Measurements from ENCODE around the gene MRPS18A.
"Not testable (repeated sequence)": the region's sequence is repeated elsewhere in the genome, so short reads cannot be mapped to it uniquely, and the experiment has no call there.

MRPS18A gene

GRCh38 chr6:43647613-43648012 is 40.0 kb downstream of the MRPS18A start:
- H3K4me3 Mint-ChIP-seq: no peak overlapping the region
- no peaks in the 10 kb centered on the region for H3K9me3 Mint-ChIP-seq
- H3K4me1 Mint-ChIP-seq: peaks cover 10% of the 10 kb centered on the region
- H3K27me3 Mint-ChIP-seq: no peaks in the 10 kb centered on the region
- H3K36me3 Mint-ChIP-seq: peaks cover 3% of the 10 kb centered on the region
- no peak overlapping the region for H3K27ac Mint-ChIP-seq

DNA sequence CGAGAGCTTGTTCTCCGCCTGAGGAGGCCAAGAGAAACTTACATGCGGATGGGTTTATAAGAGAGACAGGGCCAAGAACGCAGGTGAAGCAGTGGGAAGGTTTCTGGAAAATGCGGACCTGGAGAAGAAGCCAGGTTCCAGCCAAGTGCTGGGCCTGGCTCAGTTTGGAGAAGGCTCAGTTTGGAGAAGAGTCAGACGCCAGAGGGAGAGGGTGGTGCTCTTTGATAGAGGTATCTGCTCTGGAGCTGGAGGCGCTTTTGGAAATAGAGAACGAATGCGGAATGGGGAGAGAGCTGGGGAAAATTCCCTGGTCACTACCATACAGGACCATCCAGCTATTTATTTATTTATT is 42.0 kb downstream of the MRPS18A start:
- Mint-ChIP-seq H3K4me1 (peaks cover 15% of the 10 kb centered on the region), H3K4me3 (peak overlapping the region; percentile 82), H3K36me3 (peaks cover 7% of the 10 kb centered on the region), H3K27ac (peak overlapping the region; percentile 2), H3K27me3 (no peaks in the 10 kb centered on the region), H3K9me3 (no peaks in the 10 kb centered on the region)

DNA sequence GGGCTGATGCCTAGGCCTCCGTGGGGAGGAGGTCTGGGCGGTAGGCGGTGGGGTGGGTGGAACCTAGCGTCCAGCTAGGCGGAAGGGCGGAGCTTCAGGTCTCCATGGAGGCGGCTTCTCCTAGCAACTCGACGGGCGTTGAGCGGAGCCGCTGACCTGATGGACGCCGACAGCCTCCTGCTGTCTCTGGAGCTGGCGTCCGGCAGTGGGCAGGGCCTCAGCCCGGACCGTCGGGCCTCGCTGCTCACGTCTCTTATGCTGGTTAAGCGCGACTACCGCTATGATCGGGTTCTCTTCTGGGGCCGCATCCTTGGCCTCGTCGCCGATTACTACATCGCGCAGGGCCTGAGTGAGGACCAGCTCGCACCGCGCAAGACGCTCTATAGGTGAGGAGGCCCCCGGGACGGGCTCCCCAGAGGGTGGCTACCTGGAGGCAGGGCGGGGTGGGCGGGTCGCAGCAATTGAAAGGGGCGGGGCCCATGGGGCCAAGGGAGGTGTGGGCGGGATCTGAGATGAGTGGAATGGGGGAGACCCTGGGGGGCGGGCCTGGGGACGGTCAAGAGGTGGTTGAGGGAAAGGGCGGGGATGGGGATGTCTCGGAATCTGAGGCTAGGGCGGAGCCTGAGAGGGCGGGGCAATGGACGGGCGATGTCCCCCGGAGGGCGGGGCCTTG is 42.5 kb downstream of the MRPS18A start, which contains the start of gene RSPH9:
Gene RSPH9 (plus strand): TSS at position 97 of the 673 bp plus-strand sequence. CDS start 63 bp downstream, at position 160.
- peaks cover 10% of the 10 kb centered on the region for H3K36me3 Mint-ChIP-seq
- H3K4me1 Mint-ChIP-seq: peaks cover 20% of the 10 kb centered on the region
- no peaks in the 10 kb centered on the region for H3K9me3 Mint-ChIP-seq
- H3K4me3 Mint-ChIP-seq: peak within 1 kb of the TSS; percentile 82
- H3K27ac Mint-ChIP-seq: peak within 1 kb of the TSS; percentile 2
- H3K27me3 Mint-ChIP-seq: no peaks in the 10 kb centered on the region

GRCh38 chr6:43639984-43640800 is 47.4 kb downstream of the MRPS18A start:
- no peaks in the 10 kb centered on the region for H3K27me3 Mint-ChIP-seq
- H3K4me1 Mint-ChIP-seq: peaks cover 45% of the 10 kb centered on the region
- H3K4me3 Mint-ChIP-seq: peak overlapping the region; percentile 16
- peaks cover 17% of the 10 kb centered on the region for H3K36me3 Mint-ChIP-seq
- no peak overlapping the region for H3K27ac Mint-ChIP-seq
- no peaks in the 10 kb centered on the region for H3K9me3 Mint-ChIP-seq

GRCh38 chr6:43636308-43636659 is 51.3 kb downstream of the MRPS18A start:
- peaks cover 11% of the 10 kb centered on the region for H3K36me3 Mint-ChIP-seq
- H3K4me1 Mint-ChIP-seq: peaks cover 46% of the 10 kb centered on the region
- H3K27me3 Mint-ChIP-seq: no peaks in the 10 kb centered on the region
- peak overlapping the region; percentile 97 for H3K27ac Mint-ChIP-seq
- H3K4me3 Mint-ChIP-seq: peak overlapping the region; percentile 100
- no peaks in the 10 kb centered on the region for H3K9me3 Mint-ChIP-seq

DNA sequence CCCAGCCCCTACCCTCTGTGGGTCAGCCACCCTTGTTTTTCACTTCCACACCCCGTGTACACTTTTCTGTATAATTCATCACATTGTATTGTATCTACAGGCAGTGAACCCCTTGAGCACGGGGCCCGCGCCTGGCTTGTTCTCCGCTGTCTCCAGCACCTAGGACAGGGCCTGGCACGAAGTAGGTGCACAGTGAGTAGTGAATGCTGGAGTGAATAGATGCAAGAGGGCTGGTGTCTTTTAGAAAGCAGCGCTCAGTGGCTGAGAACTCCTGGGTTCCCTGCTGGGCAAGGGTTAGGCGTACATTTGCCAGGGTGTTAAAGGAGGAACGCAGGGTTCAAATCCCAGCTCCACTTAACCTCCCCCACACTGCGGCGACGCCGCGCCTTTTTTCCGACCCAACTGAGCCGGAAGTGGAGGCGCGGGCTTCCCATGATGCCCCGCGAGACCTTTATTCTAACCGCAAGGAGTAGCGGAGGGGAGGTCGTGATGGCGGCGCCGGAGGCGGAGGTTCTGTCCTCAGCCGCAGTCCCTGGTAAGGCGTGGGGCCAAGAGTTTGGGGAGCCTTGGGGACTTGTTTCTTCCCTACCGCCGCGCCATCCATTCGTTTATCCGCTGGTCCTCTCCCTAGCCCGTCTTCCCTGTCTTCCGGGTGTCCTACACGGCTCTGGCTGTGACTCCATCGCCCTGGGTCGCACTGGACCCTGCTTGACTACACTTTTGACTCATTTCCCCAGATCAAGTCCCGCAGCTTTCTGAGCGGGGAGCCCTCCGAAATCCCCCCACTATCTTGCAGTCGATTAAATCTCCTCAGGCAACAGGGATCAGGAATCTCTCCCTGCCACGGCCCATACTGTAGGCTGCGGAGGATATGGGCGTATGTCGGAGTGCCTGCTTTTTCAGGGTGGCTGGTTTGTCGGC is 51.9 kb downstream of the MRPS18A start, which contains the start of gene MAD2L1BP:
Gene MAD2L1BP (plus strand): TSS at position 454 of the 921 bp plus-strand sequence. CDS start 36 bp downstream, at position 490.
- H3K4me1 Mint-ChIP-seq: peaks cover 48% of the 10 kb centered on the region
- H3K27ac Mint-ChIP-seq: peak within 1 kb of the TSS; percentile 97
- H3K27me3 Mint-ChIP-seq: no peaks in the 10 kb centered on the region

DNA sequence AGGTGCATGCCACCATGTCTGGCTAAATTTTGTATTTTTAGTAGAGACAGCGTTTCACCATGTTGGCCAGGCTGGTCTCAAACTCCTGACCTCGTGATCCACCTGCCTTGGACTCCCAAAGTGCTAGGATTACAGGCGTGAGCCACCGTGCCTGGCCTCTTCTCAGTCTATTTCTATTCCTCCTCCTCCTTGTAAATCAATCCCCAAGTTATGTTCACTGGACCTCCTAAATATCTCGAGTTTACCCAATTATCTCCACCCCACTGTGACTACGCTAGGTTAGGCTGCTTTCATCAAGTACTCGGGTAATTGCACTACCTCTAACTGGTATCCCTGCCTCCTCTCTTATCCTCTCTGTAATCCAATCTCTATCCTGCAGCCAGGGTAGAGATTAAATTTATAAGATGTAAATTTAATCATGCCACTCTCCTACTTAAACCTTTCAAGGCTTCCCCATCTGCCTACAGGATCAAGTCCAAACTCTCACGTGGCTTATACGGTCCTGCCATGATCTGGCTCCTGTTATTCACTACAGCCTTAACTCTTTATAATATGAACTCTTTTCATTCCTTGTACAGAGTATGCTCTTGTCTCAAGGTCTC is 52.8 kb downstream of the MRPS18A start:
- peak overlapping the region; percentile 97 for H3K27ac Mint-ChIP-seq
- peaks cover 7% of the 10 kb centered on the region for H3K36me3 Mint-ChIP-seq
- no peaks in the 10 kb centered on the region for H3K9me3 Mint-ChIP-seq
- H3K4me1 Mint-ChIP-seq: peaks cover 46% of the 10 kb centered on the region
- H3K27me3 Mint-ChIP-seq: no peaks in the 10 kb centered on the region
- peak overlapping the region; percentile 100 for H3K4me3 Mint-ChIP-seq

More for the DNA sequence above, 51.9 kb downstream of the MRPS18A start, which contains the start of gene MAD2L1BP:
- Mint-ChIP-seq H3K36me3 (peaks cover 9% of the 10 kb centered on the region), H3K9me3 (no peaks in the 10 kb centered on the region), H3K4me3 (peak within 1 kb of the TSS; percentile 100)

DNA sequence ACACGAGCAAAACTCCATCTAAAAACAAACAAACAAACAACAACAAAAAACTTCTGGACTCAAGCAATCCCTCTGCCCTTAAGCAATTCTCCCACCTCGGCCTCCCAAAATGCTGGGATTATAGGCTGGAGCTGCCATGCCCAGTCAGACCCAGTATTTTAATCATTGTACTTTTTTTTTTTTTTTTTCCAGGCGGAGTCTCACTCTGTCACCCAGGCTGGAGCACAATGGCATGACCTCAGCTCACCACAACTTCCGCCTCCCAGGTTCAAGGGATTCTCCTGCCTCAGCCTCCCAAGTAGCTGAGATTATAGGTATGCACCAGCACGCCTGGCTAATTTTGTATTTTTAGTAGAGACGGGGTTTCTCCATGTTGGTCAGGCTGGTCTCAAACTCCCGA is 54.6 kb downstream of the MRPS18A start:
- H3K4me3 Mint-ChIP-seq, H3K9me3 Mint-ChIP-seq, H3K36me3 Mint-ChIP-seq, H3K27me3 Mint-ChIP-seq, H3K27ac Mint-ChIP-seq: not testable (repeated sequence)
- H3K4me1 Mint-ChIP-seq: peaks cover 36% of the 10 kb centered on the region

- Mint-ChIP-seq H3K4me1 (peaks cover 48% of the 10 kb centered on the region), H3K9me3 (no peaks in the 10 kb centered on the region), H3K27me3 (no peaks in the 10 kb centered on the region), H3K36me3 (peaks cover 3% of the 10 kb centered on the region), H3K4me3 (peak overlapping the region; percentile 74), H3K27ac (no peak overlapping the region)
These were observed 56.5 kb downstream of the MRPS18A start for GRCh38 chr6:43630980-43631619.

GRCh38 chr6:43629505-43630300 is 57.9 kb downstream of the MRPS18A start:
- H3K9me3 Mint-ChIP-seq: no peaks in the 10 kb centered on the region
- peaks cover 3% of the 10 kb centered on the region for H3K36me3 Mint-ChIP-seq
- H3K27me3 Mint-ChIP-seq: no peaks in the 10 kb centered on the region
- peak overlapping the region; percentile 100 for H3K4me3 Mint-ChIP-seq
- H3K4me1 Mint-ChIP-seq: peaks cover 38% of the 10 kb centered on the region
- H3K27ac Mint-ChIP-seq: peak overlapping the region; percentile 99

DNA sequence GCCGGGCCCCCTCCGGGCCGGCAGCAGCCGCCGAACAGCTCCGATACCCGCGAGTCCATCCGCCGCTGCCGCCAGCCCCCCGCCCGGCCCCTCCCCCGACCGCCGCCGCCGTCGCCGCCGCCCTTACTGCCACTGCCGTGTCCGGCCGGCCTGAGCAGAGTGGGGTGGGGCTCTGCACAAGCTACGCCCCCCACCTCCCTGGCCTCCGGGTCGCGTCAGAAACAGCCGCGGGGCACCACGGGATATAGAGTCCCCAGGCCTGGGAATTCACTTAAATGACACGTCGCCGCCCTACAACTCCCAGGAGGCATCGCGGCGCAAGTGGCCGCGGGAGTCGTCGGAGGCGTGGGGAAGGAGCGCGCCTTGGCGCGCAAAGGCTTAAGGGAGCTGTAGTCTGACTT is 58.5 kb downstream of the MRPS18A start, which contains the start of gene GTPBP2:
Gene GTPBP2 (minus strand): TSS at position 161 of the 401 bp plus-strand sequence. CDS start 102 bp downstream, at position 59.
- Mint-ChIP-seq H3K27me3 (no peaks in the 10 kb centered on the region), H3K4me3 (peak within 1 kb of the TSS; percentile 100), H3K27ac (peak within 1 kb of the TSS; percentile 99), H3K9me3 (no peaks in the 10 kb centered on the region), H3K36me3 (peaks cover 3% of the 10 kb centered on the region), H3K4me1 (peaks cover 37% of the 10 kb centered on the region)

- Mint-ChIP-seq H3K9me3 (no peaks in the 10 kb centered on the region), H3K4me1 (peaks cover 34% of the 10 kb centered on the region), H3K4me3 (peak overlapping the region; percentile 100), H3K27me3 (no peaks in the 10 kb centered on the region), H3K36me3 (peaks cover 3% of the 10 kb centered on the region), H3K27ac (peak overlapping the region; percentile 83)
These were observed 59.0 kb downstream of the MRPS18A start for GRCh38 chr6:43628393-43629103.

GRCh38 chr6:43627008-43627825 is 60.4 kb downstream of the MRPS18A start:
- Mint-ChIP-seq H3K9me3 (no peaks in the 10 kb centered on the region), H3K4me3 (peak overlapping the region; percentile 66), H3K4me1 (peaks cover 34% of the 10 kb centered on the region), H3K27me3 (no peaks in the 10 kb centered on the region), H3K36me3 (peaks cover 3% of the 10 kb centered on the region), H3K27ac (peak overlapping the region; percentile 67)

All from activated naive CD4-positive, alpha-beta T cell treated with anti-CD3 and anti-CD28 coated beads, Interleukin-2, amount 50 U/mL, for 24 hours (primary cell).